Testis (tissue), 3 donors: ENCODE measurements around the gene AQP12A. TPM values are rescaled to one million over a fixed set of nuclear protein-coding genes. Genes with fewer than 3 reads are reported as not detected.

Experiments used
- DNase-seq: peaks from one replicate; pipeline ENCODE4 v3.0.0-alpha.2; 2019
- H3K27ac ChIP-seq, 2 donors: fragments of 200-600 bp; sonication (generic); one replicate each; pipeline ENCODE4 v1.5.1; 2019
- H3K27me3 ChIP-seq: fragments of 200-600 bp; sonication (generic); one replicate; pipeline ENCODE4 v1.5.1; 2019
- H3K36me3 ChIP-seq: fragments of 200-600 bp; sonication (generic); one replicate; pipeline ENCODE4 v1.5.1; 2017; ENCODE audit warnings: low read depth; ENCODE audit errors: missing control alignments
- H3K4me1 ChIP-seq: fragments of 200-600 bp; sonication (generic); one replicate; pipeline ENCODE4 v1.5.1; 2019
- H3K4me3 ChIP-seq, 2 donors: fragments of 200-600 bp; sonication (generic); one replicate each; pipeline ENCODE4 v1.5.1; 2017 to 2019
- H3K9me3 ChIP-seq: fragments of 200-600 bp; sonication (generic); one replicate; pipeline ENCODE4 v1.5.1; 2017
- CTCF ChIP-seq, 3 experiments: fragments of 450-650 bp in 2 of 3; fragments of 200-600 bp in 1 of 3; sonication (generic) in 1 of 3; IDR thresholded peaks; one replicate each; pipeline ENCODE4 v1.5.1; 2016 to 2019; ENCODE audit warnings: antibody characterized with exemption in 3 of 3, mild to moderate bottlenecking in 2 of 3, moderate library complexity in 1 of 3
- POLR2A ChIP-seq: fragments of 450-650 bp; IDR thresholded peaks from one replicate; pipeline ENCODE4 v1.6.1; 2017; ENCODE audit warnings: antibody characterized with exemption, mild to moderate bottlenecking, moderate library complexity
- WGBS, 2 donors: methylation state at CpG; one replicate each; pipeline ENCODE4 v1.1.5; 2018; 5-methylcytosine and 5-hydroxymethylcytosine counted together
- intact Hi-C: fragments of 100-400 bp; cut with DNase I; formaldehyde crosslinking; loops from one replicate; pipeline ENCODE4 v1.15.1; 2023; ENCODE audit warnings: low total_unique reads
- polyA plus RNA-seq: library from polyadenylated mRNA; stranded (reverse); fragments of 350-450 nt; fragmentation: Illumina TruSeq; extraction: RNeasy Lipid Tissue Mini Kit (QIAGEN cat#74804); gene quantifications from one replicate; pipeline ENCODE4 v1.2.3, GENCODE V29; 2014; ENCODE audit warnings: low read depth, low replicate concordance; ENCODE audit not compliant: insufficient read depth
- total RNA-seq, 2 donors: library from RNA; depleted of rRNA; stranded (reverse); fragments of >200 nt; gene quantifications; one replicate each; pipeline ENCODE4 v1.2.3, GENCODE V29; 2016

Gene AQP12A
- total and polyA plus RNA-seq, 3 donors from 2014 or later, result not detected

- no peak for TF ChIP-seq CTCF (IDR thresholded peaks at IDR 0.05)
- TF ChIP-seq POLR2A, result no peak
- H3K4me1 ChIP-seq, result no peaks in the 10 kb centered on the region
- no peak for DNase-seq
- H3K9me3 ChIP-seq, result no peaks in the 10 kb centered on the region
- no peaks in the 10 kb centered on the region for H3K27me3 ChIP-seq
- H3K4me3 ChIP-seq, result no peak overlapping the region
- WGBS, 2 donors, result 84 to 85% methylated on average over 12 of the region's 12 CpGs
- no peaks in the 10 kb centered on the region for H3K36me3 ChIP-seq
- H3K27ac ChIP-seq, result no peak overlapping the region
- intact Hi-C loops, result no loop called here
Measured at GRCh38 chr2:240705204-240705791, 13.6 kb downstream of the AQP12A start.

GRCh38 chr2:240707043-240707756 is 15.5 kb downstream of the AQP12A start:
- H3K36me3 ChIP-seq, result no peaks in the 10 kb centered on the region
- H3K27ac ChIP-seq, result no peak overlapping the region
- H3K4me3 ChIP-seq, result no peak overlapping the region
- WGBS, 2 donors, result 72 to 76% methylated on average over 15 of the region's 15 CpGs
- intact Hi-C loops, result no loop called here
- H3K27me3 ChIP-seq, result no peaks in the 10 kb centered on the region
- TF ChIP-seq CTCF (IDR thresholded peaks at IDR 0.05) (no peak), POLR2A (no peak)
- H3K4me1 ChIP-seq, result no peaks in the 10 kb centered on the region
- no peaks in the 10 kb centered on the region for H3K9me3 ChIP-seq
- DNase-seq, result no peak

GRCh38 chr2:240707821-240708220 is 16.2 kb downstream of the AQP12A start:
- Histone ChIP-seq H3K36me3 (no peaks in the 10 kb centered on the region), H3K27me3 (no peaks in the 10 kb centered on the region), H3K4me3 (no peak overlapping the region), H3K4me1 (no peaks in the 10 kb centered on the region), H3K9me3 (no peaks in the 10 kb centered on the region), H3K27ac (no peak overlapping the region)
- WGBS, 2 donors, result 47 to 57% methylated on average over 10 of the region's 10 CpGs
- TF ChIP-seq POLR2A (no peak), CTCF (IDR thresholded peaks at IDR 0.05) (no peak)
- intact Hi-C loops, result no loop called here
- DNase-seq, result no peak

GRCh38 chr2:240708457-240708856 is 16.8 kb downstream of the AQP12A start:
- no peak for DNase-seq
- no peaks in the 10 kb centered on the region for H3K27me3 ChIP-seq
- intact Hi-C loops, result no loop called here
- H3K27ac ChIP-seq, result no peak overlapping the region
- H3K36me3 ChIP-seq, result no peaks in the 10 kb centered on the region
- TF ChIP-seq POLR2A (no peak), CTCF (IDR thresholded peaks at IDR 0.05) (no peak)
- no peak overlapping the region for H3K4me3 ChIP-seq
- no peaks in the 10 kb centered on the region for H3K9me3 ChIP-seq
- 76 to 86% methylated on average over 7 of the region's 7 CpGs for WGBS, 2 donors
- H3K4me1 ChIP-seq, result no peaks in the 10 kb centered on the region

GRCh38 chr2:240711296-240711695 is 19.6 kb downstream of the AQP12A start:
- Histone ChIP-seq H3K4me3 (no peak overlapping the region), H3K27me3 (no peaks in the 10 kb centered on the region), H3K4me1 (no peaks in the 10 kb centered on the region), H3K9me3 (no peaks in the 10 kb centered on the region), H3K27ac (no peak overlapping the region), H3K36me3 (no peaks in the 10 kb centered on the region)
- intact Hi-C loops, result no loop called here
- DNase-seq, result no peak
- 91 to 92% methylated on average over 2 to 9 of the region's 9 CpGs for WGBS, 2 donors
- TF ChIP-seq POLR2A (no peak), CTCF (IDR thresholded peaks at IDR 0.05) (no peak)
